AG10803 (cell line): ENCODE results near the gene ARL6IP6.

Source experiments
- DNase-seq: peaks from one replicate; pipeline ENCODE4 v3.0.0; 2010; ENCODE audit warnings: low read depth
- H3K4me3 ChIP-seq: 2 replicates; pipeline ENCODE4 v1.5.1; 2011; ENCODE audit warnings: mild to moderate bottlenecking, low read length, control low read depth
- TF ChIP-seq, protein P1 (sequence below): conservative IDR thresholded peaks from 2 replicates; pipeline ENCODE4 v1.5.1; 2011; ENCODE audit warnings: mild to moderate bottlenecking, low read length, control low read depth, inconsistent platforms

Gene ARL6IP6

GRCh38 chr2:152796941-152797340 lies 78.5 kb downstream of the ARL6IP6 start:
- DNase-seq = no peak
- H3K4me3 ChIP-seq = no peak overlapping the region
- TF ChIP-seq, protein P1, sequence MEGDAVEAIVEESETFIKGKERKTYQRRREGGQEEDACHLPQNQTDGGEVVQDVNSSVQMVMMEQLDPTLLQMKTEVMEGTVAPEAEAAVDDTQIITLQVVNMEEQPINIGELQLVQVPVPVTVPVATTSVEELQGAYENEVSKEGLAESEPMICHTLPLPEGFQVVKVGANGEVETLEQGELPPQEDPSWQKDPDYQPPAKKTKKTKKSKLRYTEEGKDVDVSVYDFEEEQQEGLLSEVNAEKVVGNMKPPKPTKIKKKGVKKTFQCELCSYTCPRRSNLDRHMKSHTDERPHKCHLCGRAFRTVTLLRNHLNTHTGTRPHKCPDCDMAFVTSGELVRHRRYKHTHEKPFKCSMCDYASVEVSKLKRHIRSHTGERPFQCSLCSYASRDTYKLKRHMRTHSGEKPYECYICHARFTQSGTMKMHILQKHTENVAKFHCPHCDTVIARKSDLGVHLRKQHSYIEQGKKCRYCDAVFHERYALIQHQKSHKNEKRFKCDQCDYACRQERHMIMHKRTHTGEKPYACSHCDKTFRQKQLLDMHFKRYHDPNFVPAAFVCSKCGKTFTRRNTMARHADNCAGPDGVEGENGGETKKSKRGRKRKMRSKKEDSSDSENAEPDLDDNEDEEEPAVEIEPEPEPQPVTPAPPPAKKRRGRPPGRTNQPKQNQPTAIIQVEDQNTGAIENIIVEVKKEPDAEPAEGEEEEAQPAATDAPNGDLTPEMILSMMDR = no peak

- TF ChIP-seq, protein P1 = no peak
- no peak for DNase-seq
Measured at GRCh38 chr2:152804687-152805408, 86.4 kb downstream of the ARL6IP6 start.

DNA sequence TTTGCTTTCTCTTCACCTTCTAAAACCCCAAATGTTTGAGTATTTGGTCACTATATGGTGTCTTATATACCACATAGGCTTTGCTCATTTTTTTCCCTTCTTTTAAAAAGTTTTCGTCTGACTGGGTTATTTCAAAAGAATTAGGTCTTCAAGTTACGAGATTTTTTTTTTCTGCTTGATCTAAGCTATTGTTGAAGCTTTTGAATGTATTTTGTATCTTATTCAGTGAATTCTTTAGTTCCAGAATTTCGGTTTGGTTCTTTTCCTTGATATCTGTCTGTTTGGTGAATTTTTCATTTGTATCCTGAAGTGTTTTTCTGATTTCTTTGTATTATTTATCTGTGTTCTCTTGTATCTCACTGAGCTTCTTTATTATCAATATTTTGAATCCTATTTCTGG lies 93.5 kb downstream of the ARL6IP6 start:
- H3K4me3 ChIP-seq = no peak overlapping the region
- TF ChIP-seq, protein P1 = no peak
- no peak for DNase-seq

More at GRCh38 chr2:152804687-152805408, 86.4 kb downstream of the ARL6IP6 start:
- H3K4me3 ChIP-seq = no peak overlapping the region
